Uterus (tissue), 2 donors: ENCODE results near the gene DPH1.

Experiments used
- POLR2A ChIP-seq, 2 donors: fragments of 450-650 bp; IDR thresholded peaks; one replicate each; pipeline ENCODE4 v1.6.1; 2016; ENCODE audit warnings: antibody characterized with exemption in 2 of 2, mild to moderate bottlenecking in 1 of 2, moderate library complexity in 1 of 2
- TF ChIP-seq, protein P1 (sequence below), 4 experiments: fragments of 200-600 bp in 2 of 4; fragments of 450-650 bp in 2 of 4; sonication (generic) in 2 of 4; IDR thresholded peaks; one replicate each; pipeline ENCODE4 v1.5.1; 2016 to 2019; ENCODE audit warnings: antibody characterized with exemption in 4 of 4, mild to moderate bottlenecking in 2 of 4, moderate library complexity in 1 of 4

- TF ChIP-seq, protein P1, sequence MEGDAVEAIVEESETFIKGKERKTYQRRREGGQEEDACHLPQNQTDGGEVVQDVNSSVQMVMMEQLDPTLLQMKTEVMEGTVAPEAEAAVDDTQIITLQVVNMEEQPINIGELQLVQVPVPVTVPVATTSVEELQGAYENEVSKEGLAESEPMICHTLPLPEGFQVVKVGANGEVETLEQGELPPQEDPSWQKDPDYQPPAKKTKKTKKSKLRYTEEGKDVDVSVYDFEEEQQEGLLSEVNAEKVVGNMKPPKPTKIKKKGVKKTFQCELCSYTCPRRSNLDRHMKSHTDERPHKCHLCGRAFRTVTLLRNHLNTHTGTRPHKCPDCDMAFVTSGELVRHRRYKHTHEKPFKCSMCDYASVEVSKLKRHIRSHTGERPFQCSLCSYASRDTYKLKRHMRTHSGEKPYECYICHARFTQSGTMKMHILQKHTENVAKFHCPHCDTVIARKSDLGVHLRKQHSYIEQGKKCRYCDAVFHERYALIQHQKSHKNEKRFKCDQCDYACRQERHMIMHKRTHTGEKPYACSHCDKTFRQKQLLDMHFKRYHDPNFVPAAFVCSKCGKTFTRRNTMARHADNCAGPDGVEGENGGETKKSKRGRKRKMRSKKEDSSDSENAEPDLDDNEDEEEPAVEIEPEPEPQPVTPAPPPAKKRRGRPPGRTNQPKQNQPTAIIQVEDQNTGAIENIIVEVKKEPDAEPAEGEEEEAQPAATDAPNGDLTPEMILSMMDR (IDR thresholded peaks at IDR 0.05), result no peak
- no peak for TF ChIP-seq POLR2A (IDR thresholded peaks at IDR 0.05)
Measured at GRCh38 chr17:2054262-2054511, 24.2 kb downstream of the DPH1 start.
